HEK293 (cell line): Measurements from ENCODE around the gene LMBR1.

ENCODE experiments used
- FEZF1 ChIP-seq: fragments of 450-650 bp; formaldehyde crosslinking; IDR thresholded peaks from 2 replicates; pipeline ENCODE4 v1.5.1; 2016; ENCODE audit warnings: missing biosample characterization, missing genetic modification characterization
- GLIS1 ChIP-seq: fragments of 450-650 bp; formaldehyde crosslinking; IDR thresholded peaks from 2 replicates; pipeline ENCODE4 v1.5.1; 2016; ENCODE audit warnings: missing biosample characterization, missing genetic modification characterization
- HOXA7 ChIP-seq: sonication (generic); formaldehyde crosslinking; IDR thresholded peaks from 2 replicates; pipeline ENCODE4 v1.8.1; 2022; ENCODE audit warnings: missing genetic modification reagents, borderline replicate concordance
- KLF7 ChIP-seq: fragments of 450-650 bp; formaldehyde crosslinking; IDR thresholded peaks from 2 replicates; pipeline ENCODE4 v1.5.1; 2016; ENCODE audit warnings: missing biosample characterization, missing genetic modification characterization, borderline replicate concordance
- MEIS1 ChIP-seq: sonication (generic); formaldehyde crosslinking; IDR thresholded peaks from 2 replicates; pipeline ENCODE4 v1.8.1; 2022; ENCODE audit warnings: missing genetic modification reagents, mild to moderate bottlenecking, borderline replicate concordance
- OSR2 ChIP-seq: fragments of 450-650 bp; formaldehyde crosslinking; IDR thresholded peaks from 2 replicates; pipeline ENCODE4 v1.5.1; 2016; ENCODE audit warnings: missing biosample characterization, missing genetic modification characterization
- OVOL3 ChIP-seq: fragments of 450-650 bp; formaldehyde crosslinking; IDR thresholded peaks from 2 replicates; pipeline ENCODE4 v1.5.1; 2016; ENCODE audit warnings: missing biosample characterization, missing genetic modification characterization
- SP3 ChIP-seq: fragments of 450-650 bp; formaldehyde crosslinking; IDR thresholded peaks from 2 replicates; pipeline ENCODE4 v1.5.1; 2016; ENCODE audit warnings: missing biosample characterization, missing genetic modification characterization
- ZBTB21 ChIP-seq: fragments of 450-650 bp; formaldehyde crosslinking; IDR thresholded peaks from 2 replicates; pipeline ENCODE4 v1.5.1; 2017; ENCODE audit warnings: missing biosample characterization, missing genetic modification characterization
- ZBTB48 ChIP-seq: fragments of 450-650 bp; formaldehyde crosslinking; IDR thresholded peaks from 2 replicates; pipeline ENCODE4 v1.5.1; 2016; ENCODE audit warnings: missing biosample characterization, missing genetic modification characterization
- ZNF138 ChIP-seq: fragments of 450-650 bp; formaldehyde crosslinking; IDR thresholded peaks from 2 replicates; pipeline ENCODE4 v1.5.1; 2016; ENCODE audit warnings: missing biosample characterization, missing genetic modification characterization, borderline replicate concordance
- ZNF169 ChIP-seq: fragments of 450-650 bp; formaldehyde crosslinking; IDR thresholded peaks from 2 replicates; pipeline ENCODE4 v1.5.1; 2016; ENCODE audit warnings: missing biosample characterization, missing genetic modification characterization
- ZNF184 ChIP-seq: fragments of 450-650 bp; IDR thresholded peaks from 2 replicates; pipeline ENCODE4 v1.5.1; 2018; ENCODE audit warnings: missing biosample characterization, mild to moderate bottlenecking, missing genetic modification characterization
- ZNF248 ChIP-seq: fragments of 450-650 bp; formaldehyde crosslinking; IDR thresholded peaks from 2 replicates; pipeline ENCODE4 v1.5.1; 2017; ENCODE audit warnings: missing biosample characterization, missing genetic modification characterization
- ZNF394 ChIP-seq: fragments of 450-650 bp; formaldehyde crosslinking; IDR thresholded peaks from 2 replicates; pipeline ENCODE4 v1.5.1; 2016; ENCODE audit warnings: missing biosample characterization, missing genetic modification characterization, mild to moderate bottlenecking, moderate library complexity, borderline replicate concordance
- ZNF404 ChIP-seq: fragments of 450-650 bp; formaldehyde crosslinking; IDR thresholded peaks from 2 replicates; pipeline ENCODE4 v1.5.1; 2017; ENCODE audit warnings: missing biosample characterization, missing genetic modification characterization
- ZNF544 ChIP-seq: fragments of 450-650 bp; formaldehyde crosslinking; IDR thresholded peaks from 2 replicates; pipeline ENCODE4 v1.5.0; 2017; ENCODE audit warnings: missing biosample characterization, missing genetic modification characterization
- ZNF561 ChIP-seq: fragments of 450-650 bp; IDR thresholded peaks from 2 replicates; pipeline ENCODE4 v1.5.1; 2018; ENCODE audit warnings: missing biosample characterization, missing genetic modification characterization, borderline replicate concordance
- ZSCAN16 ChIP-seq: fragments of 450-650 bp; formaldehyde crosslinking; IDR thresholded peaks from 2 replicates; pipeline ENCODE4 v1.5.1; 2016; ENCODE audit warnings: missing biosample characterization, missing genetic modification characterization
- ZSCAN30 ChIP-seq: fragments of 450-650 bp; IDR thresholded peaks from 2 replicates; pipeline ENCODE4 v1.5.1; 2018; ENCODE audit warnings: missing biosample characterization, mild to moderate bottlenecking, missing genetic modification characterization, moderate library complexity
- TF ChIP-seq, protein P1 (sequence below): fragments of 450-650 bp; formaldehyde crosslinking; IDR thresholded peaks from 2 replicates; pipeline ENCODE4 v1.5.1; 2016; ENCODE audit warnings: missing biosample characterization, missing genetic modification characterization
- TF ChIP-seq, protein P2 (sequence below): fragments of 450-650 bp; formaldehyde crosslinking; IDR thresholded peaks from 2 replicates; pipeline ENCODE4 v1.5.1; 2016; ENCODE audit warnings: missing biosample characterization, missing genetic modification characterization
- TF ChIP-seq, protein P3 (sequence below): IDR thresholded peaks from 2 replicates; pipeline ENCODE4 v1.6.1; 2011; ENCODE audit warnings: mild to moderate bottlenecking, low read depth, low read length, borderline replicate concordance
- TF ChIP-seq, protein P4 (sequence below): fragments of 450-650 bp; formaldehyde crosslinking; IDR thresholded peaks from 2 replicates; pipeline ENCODE4 v1.5.1; 2016; ENCODE audit warnings: missing biosample characterization, missing genetic modification characterization, borderline replicate concordance
- TF ChIP-seq, protein P5 (sequence below): fragments of 450-650 bp; formaldehyde crosslinking; IDR thresholded peaks from 2 replicates; pipeline ENCODE4 v1.5.1; 2016; ENCODE audit warnings: missing biosample characterization, missing genetic modification characterization

The LMBR1 gene

DNA sequence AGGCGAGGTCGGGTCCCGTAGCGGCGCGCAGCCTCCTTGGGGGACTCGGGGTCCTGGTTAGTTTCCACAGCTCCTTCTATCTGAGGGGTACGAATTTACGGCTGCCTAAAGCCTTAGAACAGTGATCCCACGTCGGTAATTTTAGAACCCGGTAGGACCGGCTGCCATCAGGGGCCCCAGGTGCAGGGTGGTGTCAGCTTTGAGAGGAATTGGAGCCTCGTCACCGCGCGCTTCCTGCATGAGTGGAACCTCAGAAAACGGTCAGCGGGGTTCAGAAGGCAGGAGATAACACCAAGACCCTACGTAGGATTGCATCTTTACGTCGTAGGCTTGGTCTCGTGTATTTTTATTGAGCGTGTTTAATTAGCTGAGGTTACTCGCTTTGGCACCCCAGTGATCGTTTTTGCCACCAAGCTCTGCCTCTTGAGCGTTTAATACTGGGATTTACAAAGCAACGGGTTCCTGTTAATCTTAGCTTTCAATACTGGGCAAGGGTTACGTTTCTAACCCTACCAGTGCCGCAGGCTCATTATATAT lies 252.0 kb downstream of the LMBR1 start (continued):
- TF ChIP-seq OVOL3 (tag by site-specific recombination) (no peak; the same call in 1 of the 2 replicates), ZNF394 (tag by site-specific recombination) (peak; percentile 21; the same call in 1 of the 2 replicates), ZNF561 (tag by site-specific recombination) (peak; percentile 50; the same call in 1 of the 2 replicates), KLF7 (tag by site-specific recombination) (no peak), ZSCAN30 (tag by site-specific recombination) (0 out of 2 replicates have a peak, but pooled peaks have one; percentile 62), HOXA7 (CRISPR knock-in tag) (no peak), SP3 (tag by site-specific recombination) (peak; percentile 57; the same call in 1 of the 2 replicates), ZNF404 (tag by site-specific recombination) (no peak), ZNF169 (tag by site-specific recombination) (no peak), ZSCAN16 (tag by site-specific recombination) (no peak), ZNF138 (tag by site-specific recombination) (no peak), ZBTB48 (no peak), ZNF544 (tag by site-specific recombination) (no peak), MEIS1 (CRISPR knock-in tag) (no peak), GLIS1 (tag by site-specific recombination) (no peak), OSR2 (tag by site-specific recombination) (no peak), FEZF1 (tag by site-specific recombination) (no peak), ZBTB21 (0 out of 2 replicates have a peak, but pooled peaks have one; percentile 21), ZNF184 (tag by site-specific recombination) (no peak), ZNF248 (tag by site-specific recombination) (no peak)
- TF ChIP-seq, protein P1, sequence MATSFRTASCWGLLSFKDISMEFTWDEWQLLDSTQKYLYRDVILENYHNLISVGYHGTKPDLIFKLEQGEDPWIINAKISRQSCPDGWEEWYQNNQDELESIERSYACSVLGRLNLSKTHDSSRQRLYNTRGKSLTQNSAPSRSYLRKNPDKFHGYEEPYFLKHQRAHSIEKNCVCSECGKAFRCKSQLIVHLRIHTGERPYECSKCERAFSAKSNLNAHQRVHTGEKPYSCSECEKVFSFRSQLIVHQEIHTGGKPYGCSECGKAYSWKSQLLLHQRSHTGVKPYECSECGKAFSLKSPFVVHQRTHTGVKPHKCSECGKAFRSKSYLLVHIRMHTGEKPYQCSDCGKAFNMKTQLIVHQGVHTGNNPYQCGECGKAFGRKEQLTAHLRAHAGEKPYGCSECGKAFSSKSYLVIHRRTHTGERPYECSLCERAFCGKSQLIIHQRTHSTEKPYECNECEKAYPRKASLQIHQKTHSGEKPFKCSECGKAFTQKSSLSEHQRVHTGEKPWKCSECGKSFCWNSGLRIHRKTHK (tag by site-specific recombination): no peak
- TF ChIP-seq, protein P2, sequence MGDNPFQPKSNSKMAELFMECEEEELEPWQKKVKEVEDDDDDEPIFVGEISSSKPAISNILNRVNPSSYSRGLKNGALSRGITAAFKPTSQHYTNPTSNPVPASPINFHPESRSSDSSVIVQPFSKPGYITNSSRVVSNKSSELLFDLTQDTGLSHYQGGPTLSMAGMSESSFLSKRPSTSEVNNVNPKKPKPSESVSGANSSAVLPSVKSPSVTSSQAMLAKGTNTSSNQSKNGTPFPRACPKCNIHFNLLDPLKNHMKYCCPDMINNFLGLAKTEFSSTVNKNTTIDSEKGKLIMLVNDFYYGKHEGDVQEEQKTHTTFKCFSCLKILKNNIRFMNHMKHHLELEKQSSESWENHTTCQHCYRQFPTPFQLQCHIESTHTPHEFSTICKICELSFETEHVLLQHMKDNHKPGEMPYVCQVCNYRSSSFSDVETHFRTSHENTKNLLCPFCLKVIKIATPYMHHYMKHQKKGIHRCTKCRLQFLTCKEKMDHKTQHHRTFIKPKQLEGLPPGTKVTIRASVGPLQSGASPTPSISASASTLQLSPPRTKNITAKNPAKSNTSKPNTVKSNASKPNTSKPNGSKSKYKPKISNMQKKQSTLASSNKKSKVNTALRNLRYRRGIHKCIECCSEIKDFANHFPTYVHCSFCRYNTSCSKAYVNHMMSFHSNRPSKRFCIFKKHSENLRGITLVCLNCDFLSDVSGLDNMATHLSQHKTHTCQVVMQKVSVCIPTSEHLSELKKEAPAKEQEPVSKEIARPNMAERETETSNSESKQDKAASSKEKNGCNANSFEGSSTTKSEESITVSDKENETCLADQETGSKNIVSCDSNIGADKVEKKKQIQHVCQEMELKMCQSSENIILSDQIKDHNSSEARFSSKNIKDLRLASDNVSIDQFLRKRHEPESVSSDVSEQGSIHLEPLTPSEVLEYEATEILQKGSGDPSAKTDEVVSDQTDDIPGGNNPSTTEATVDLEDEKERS (tag by site-specific recombination): no peak
- TF ChIP-seq, protein P3, sequence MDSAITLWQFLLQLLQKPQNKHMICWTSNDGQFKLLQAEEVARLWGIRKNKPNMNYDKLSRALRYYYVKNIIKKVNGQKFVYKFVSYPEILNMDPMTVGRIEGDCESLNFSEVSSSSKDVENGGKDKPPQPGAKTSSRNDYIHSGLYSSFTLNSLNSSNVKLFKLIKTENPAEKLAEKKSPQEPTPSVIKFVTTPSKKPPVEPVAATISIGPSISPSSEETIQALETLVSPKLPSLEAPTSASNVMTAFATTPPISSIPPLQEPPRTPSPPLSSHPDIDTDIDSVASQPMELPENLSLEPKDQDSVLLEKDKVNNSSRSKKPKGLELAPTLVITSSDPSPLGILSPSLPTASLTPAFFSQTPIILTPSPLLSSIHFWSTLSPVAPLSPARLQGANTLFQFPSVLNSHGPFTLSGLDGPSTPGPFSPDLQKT: no peak
- TF ChIP-seq, protein P4, sequence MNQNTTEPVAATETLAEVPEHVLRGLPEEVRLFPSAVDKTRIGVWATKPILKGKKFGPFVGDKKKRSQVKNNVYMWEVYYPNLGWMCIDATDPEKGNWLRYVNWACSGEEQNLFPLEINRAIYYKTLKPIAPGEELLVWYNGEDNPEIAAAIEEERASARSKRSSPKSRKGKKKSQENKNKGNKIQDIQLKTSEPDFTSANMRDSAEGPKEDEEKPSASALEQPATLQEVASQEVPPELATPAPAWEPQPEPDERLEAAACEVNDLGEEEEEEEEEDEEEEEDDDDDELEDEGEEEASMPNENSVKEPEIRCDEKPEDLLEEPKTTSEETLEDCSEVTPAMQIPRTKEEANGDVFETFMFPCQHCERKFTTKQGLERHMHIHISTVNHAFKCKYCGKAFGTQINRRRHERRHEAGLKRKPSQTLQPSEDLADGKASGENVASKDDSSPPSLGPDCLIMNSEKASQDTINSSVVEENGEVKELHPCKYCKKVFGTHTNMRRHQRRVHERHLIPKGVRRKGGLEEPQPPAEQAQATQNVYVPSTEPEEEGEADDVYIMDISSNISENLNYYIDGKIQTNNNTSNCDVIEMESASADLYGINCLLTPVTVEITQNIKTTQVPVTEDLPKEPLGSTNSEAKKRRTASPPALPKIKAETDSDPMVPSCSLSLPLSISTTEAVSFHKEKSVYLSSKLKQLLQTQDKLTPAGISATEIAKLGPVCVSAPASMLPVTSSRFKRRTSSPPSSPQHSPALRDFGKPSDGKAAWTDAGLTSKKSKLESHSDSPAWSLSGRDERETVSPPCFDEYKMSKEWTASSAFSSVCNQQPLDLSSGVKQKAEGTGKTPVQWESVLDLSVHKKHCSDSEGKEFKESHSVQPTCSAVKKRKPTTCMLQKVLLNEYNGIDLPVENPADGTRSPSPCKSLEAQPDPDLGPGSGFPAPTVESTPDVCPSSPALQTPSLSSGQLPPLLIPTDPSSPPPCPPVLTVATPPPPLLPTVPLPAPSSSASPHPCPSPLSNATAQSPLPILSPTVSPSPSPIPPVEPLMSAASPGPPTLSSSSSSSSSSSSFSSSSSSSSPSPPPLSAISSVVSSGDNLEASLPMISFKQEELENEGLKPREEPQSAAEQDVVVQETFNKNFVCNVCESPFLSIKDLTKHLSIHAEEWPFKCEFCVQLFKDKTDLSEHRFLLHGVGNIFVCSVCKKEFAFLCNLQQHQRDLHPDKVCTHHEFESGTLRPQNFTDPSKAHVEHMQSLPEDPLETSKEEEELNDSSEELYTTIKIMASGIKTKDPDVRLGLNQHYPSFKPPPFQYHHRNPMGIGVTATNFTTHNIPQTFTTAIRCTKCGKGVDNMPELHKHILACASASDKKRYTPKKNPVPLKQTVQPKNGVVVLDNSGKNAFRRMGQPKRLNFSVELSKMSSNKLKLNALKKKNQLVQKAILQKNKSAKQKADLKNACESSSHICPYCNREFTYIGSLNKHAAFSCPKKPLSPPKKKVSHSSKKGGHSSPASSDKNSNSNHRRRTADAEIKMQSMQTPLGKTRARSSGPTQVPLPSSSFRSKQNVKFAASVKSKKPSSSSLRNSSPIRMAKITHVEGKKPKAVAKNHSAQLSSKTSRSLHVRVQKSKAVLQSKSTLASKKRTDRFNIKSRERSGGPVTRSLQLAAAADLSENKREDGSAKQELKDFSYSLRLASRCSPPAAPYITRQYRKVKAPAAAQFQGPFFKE (tag by site-specific recombination): no peak
- TF ChIP-seq, protein P5, sequence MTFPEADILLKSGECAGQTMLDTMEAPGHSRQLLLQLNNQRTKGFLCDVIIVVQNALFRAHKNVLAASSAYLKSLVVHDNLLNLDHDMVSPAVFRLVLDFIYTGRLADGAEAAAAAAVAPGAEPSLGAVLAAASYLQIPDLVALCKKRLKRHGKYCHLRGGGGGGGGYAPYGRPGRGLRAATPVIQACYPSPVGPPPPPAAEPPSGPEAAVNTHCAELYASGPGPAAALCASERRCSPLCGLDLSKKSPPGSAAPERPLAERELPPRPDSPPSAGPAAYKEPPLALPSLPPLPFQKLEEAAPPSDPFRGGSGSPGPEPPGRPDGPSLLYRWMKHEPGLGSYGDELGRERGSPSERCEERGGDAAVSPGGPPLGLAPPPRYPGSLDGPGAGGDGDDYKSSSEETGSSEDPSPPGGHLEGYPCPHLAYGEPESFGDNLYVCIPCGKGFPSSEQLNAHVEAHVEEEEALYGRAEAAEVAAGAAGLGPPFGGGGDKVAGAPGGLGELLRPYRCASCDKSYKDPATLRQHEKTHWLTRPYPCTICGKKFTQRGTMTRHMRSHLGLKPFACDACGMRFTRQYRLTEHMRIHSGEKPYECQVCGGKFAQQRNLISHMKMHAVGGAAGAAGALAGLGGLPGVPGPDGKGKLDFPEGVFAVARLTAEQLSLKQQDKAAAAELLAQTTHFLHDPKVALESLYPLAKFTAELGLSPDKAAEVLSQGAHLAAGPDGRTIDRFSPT (tag by site-specific recombination): no peak
